ENCODE results near the gene GGA3. TPM values are rescaled to one million over a fixed set of nuclear protein-coding genes. Genes with fewer than 3 reads are reported as not detected.

The GGA3 gene
- total RNA-seq, 1 experiment from 2014 or later, result 64.4 TPM

- Mint-ChIP-seq H3K36me3 (ENCODE audit: insufficient read depth, unreplicated experiment) (peaks cover 74% of the 10 kb centered on the region), H3K4me1 (ENCODE audit: low read depth, unreplicated experiment) (peaks cover 8% of the 10 kb centered on the region)
- intact Hi-C loops (cut with micrococcal nuclease; ENCODE audit: unreplicated experiment), result no loop called here
Measured at GRCh38 chr17:75238020-75238580, 23.3 kb downstream of the GGA3 start.

GRCh38 chr17:75237100-75238014, 24.0 kb downstream of the GGA3 start:
- H3K36me3 Mint-ChIP-seq (ENCODE audit: insufficient read depth, unreplicated experiment), result peaks cover 77% of the 10 kb centered on the region
- BruUV-seq (replicated peaks), result no TSS peak
- no peak overlapping the region for H3K27ac Mint-ChIP-seq (ENCODE audit: unreplicated experiment)
- DNase-seq, result no peak
- intact Hi-C loops (cut with micrococcal nuclease; ENCODE audit: unreplicated experiment), result no loop called here
- peaks cover 8% of the 10 kb centered on the region for H3K4me1 Mint-ChIP-seq (ENCODE audit: low read depth, unreplicated experiment)
- no peaks in the 10 kb centered on the region for H3K27me3 Mint-ChIP-seq (ENCODE audit: unreplicated experiment)
- no peak for TF ChIP-seq CTCF (IDR thresholded peaks at IDR 0.05; ENCODE audit: unreplicated experiment)
- no peaks in the 10 kb centered on the region for H3K9me3 Mint-ChIP-seq (ENCODE audit: low read depth, unreplicated experiment)
- CTCF ChIA-PET, result no interaction called here
- no peak overlapping the region for H3K4me3 Mint-ChIP-seq (ENCODE audit: low read depth, unreplicated experiment)

More at GRCh38 chr17:75238020-75238580, 23.3 kb downstream of the GGA3 start:
- TSS peak; percentile 21 for BruUV-seq (replicated peaks)
- H3K9me3 Mint-ChIP-seq (ENCODE audit: low read depth, unreplicated experiment), result no peaks in the 10 kb centered on the region
- no peak overlapping the region for H3K4me3 Mint-ChIP-seq (ENCODE audit: low read depth, unreplicated experiment)
- CTCF ChIA-PET, result interaction anchor here (1.1 to 2.9 kb wide), 2 partner anchors 12 to 124 kb away, joined by 4 to 9 read pairs; no protein-coding TSS in a partner anchor
- H3K27me3 Mint-ChIP-seq (ENCODE audit: unreplicated experiment), result no peaks in the 10 kb centered on the region
- TF ChIP-seq CTCF (IDR thresholded peaks at IDR 0.05; ENCODE audit: unreplicated experiment), result no peak
- no peak for DNase-seq
- H3K27ac Mint-ChIP-seq (ENCODE audit: unreplicated experiment), result no peak overlapping the region

- Mint-ChIP-seq H3K4me1 (ENCODE audit: low read depth, unreplicated experiment) (no peaks in the 10 kb centered on the region), H3K9me3 (ENCODE audit: low read depth, unreplicated experiment) (no peaks in the 10 kb centered on the region), H3K36me3 (ENCODE audit: insufficient read depth, unreplicated experiment) (peaks cover 73% of the 10 kb centered on the region), H3K27ac (ENCODE audit: unreplicated experiment) (no peak overlapping the region), H3K27me3 (ENCODE audit: unreplicated experiment) (no peaks in the 10 kb centered on the region), H3K4me3 (ENCODE audit: low read depth, unreplicated experiment) (no peak overlapping the region)
- no peak for DNase-seq
- CTCF ChIA-PET, result no interaction called here
- TF ChIP-seq CTCF (IDR thresholded peaks at IDR 0.05; ENCODE audit: unreplicated experiment), result no peak
- BruUV-seq (replicated peaks), result no TSS peak
- intact Hi-C loops (cut with micrococcal nuclease; ENCODE audit: unreplicated experiment), result no loop called here
Measured at GRCh38 chr17:75232786-75233185, 28.6 kb downstream of the GGA3 start.

GRCh38 chr17:75231741-75232464, 29.5 kb downstream of the GGA3 start:
- no peaks in the 10 kb centered on the region for H3K27me3 Mint-ChIP-seq (ENCODE audit: unreplicated experiment)
- no peaks in the 10 kb centered on the region for H3K9me3 Mint-ChIP-seq (ENCODE audit: low read depth, unreplicated experiment)
- peaks cover 78% of the 10 kb centered on the region for H3K36me3 Mint-ChIP-seq (ENCODE audit: insufficient read depth, unreplicated experiment)
- no peaks in the 10 kb centered on the region for H3K4me1 Mint-ChIP-seq (ENCODE audit: low read depth, unreplicated experiment)
- DNase-seq, result no peak
- TF ChIP-seq CTCF (IDR thresholded peaks at IDR 0.05; ENCODE audit: unreplicated experiment), result no peak
- intact Hi-C loops (cut with micrococcal nuclease; ENCODE audit: unreplicated experiment), result no loop called here
- no TSS peak for BruUV-seq (replicated peaks)
- no peak overlapping the region for H3K4me3 Mint-ChIP-seq (ENCODE audit: low read depth, unreplicated experiment)
- CTCF ChIA-PET, result no interaction called here
- H3K27ac Mint-ChIP-seq (ENCODE audit: unreplicated experiment), result no peak overlapping the region
